GM20000 (cell line): ENCODE measurements around the gene ADGRD2.
A peak's percentile ranks its signal among the peaks of the same experiment; 100 is the strongest.

ENCODE experiments used
- DNase-seq: peaks from one replicate; pipeline ENCODE4 v3.0.0; 2012; ENCODE audit warnings: low spot score
- CTCF ChIP-seq: IDR thresholded peaks from 2 replicates; pipeline ENCODE4 v1.5.1; 2012; ENCODE audit warnings: mild to moderate bottlenecking, control low read depth; ENCODE audit errors: extremely low read depth, missing control alignments

The ADGRD2 gene

GRCh38 chr9:124444166-124444565 lies 6.1 kb upstream of the ADGRD2 start:
- no peak for DNase-seq
- TF ChIP-seq CTCF: no peak

GRCh38 chr9:124447297-124447661 lies 3.0 kb upstream of the ADGRD2 start:
- no peak for TF ChIP-seq CTCF
- no peak for DNase-seq

- no peak for DNase-seq
- no peak for TF ChIP-seq CTCF
Observed at GRCh38 chr9:124448019-124448418, 2.2 kb upstream of the ADGRD2 start.

- no peak for TF ChIP-seq CTCF
- peak; percentile 21 for DNase-seq
Observed at GRCh38 chr9:124449381-124450151, 685 bp upstream of the ADGRD2 start.

GRCh38 chr9:124450931-124451661 lies 845 bp downstream of the ADGRD2 start:
- TF ChIP-seq CTCF: no peak
- peak; percentile 49 for DNase-seq

GRCh38 chr9:124452326-124452725 lies 2.1 kb downstream of the ADGRD2 start:
- no peak for TF ChIP-seq CTCF
- DNase-seq: peak; percentile 47

- peak; percentile 31 for DNase-seq
- TF ChIP-seq CTCF: no peak
Observed at GRCh38 chr9:124452841-124453585, 2.8 kb downstream of the ADGRD2 start.
